Activated CD4-positive, alpha-beta T cell treated with anti-CD3 and anti-CD28 coated beads for 1 hour (primary cell): ENCODE measurements around the gene THPO.

ENCODE experiments used
- DNase-seq: peaks from one replicate; pipeline ENCODE4 v3.0.0-alpha.2; 2020

The THPO gene

GRCh38 chr3:184377882-184378445, at the start of gene THPO:
THPO (minus strand) TSS chr3:184378207; CDS start chr3:184376259, 1,948 bp downstream.
- DNase-seq = no peak

GRCh38 chr3:184426691-184427141, 48.7 kb upstream of the THPO start:
- DNase-seq = no peak

GRCh38 chr3:184423561-184423960, 45.6 kb upstream of the THPO start:
- no peak for DNase-seq

- DNase-seq = no peak
Observed at GRCh38 chr3:184419171-184419570, 41.2 kb upstream of the THPO start.

GRCh38 chr3:184417619-184418327, 39.8 kb upstream of the THPO start:
- peak; percentile 62 for DNase-seq

GRCh38 chr3:184415203-184415490, 37.1 kb upstream of the THPO start:
- DNase-seq = no peak

- DNase-seq = no peak
Observed at GRCh38 chr3:184414418-184415202, 36.6 kb upstream of the THPO start.

GRCh38 chr3:184409946-184410500, 32.0 kb upstream of the THPO start:
- no peak for DNase-seq

- DNase-seq = no peak
Observed at GRCh38 chr3:184409331-184409926, 31.4 kb upstream of the THPO start.

GRCh38 chr3:184405075-184406030, 27.3 kb upstream of the THPO start:
- DNase-seq = no peak

GRCh38 chr3:184399410-184399809, 21.4 kb upstream of the THPO start:
- DNase-seq = no peak

- no peak for DNase-seq
Observed at GRCh38 chr3:184395320-184395660, 17.3 kb upstream of the THPO start.

- DNase-seq = no peak
Observed at GRCh38 chr3:184391266-184391665, 13.3 kb upstream of the THPO start.

- DNase-seq = no peak
Observed at GRCh38 chr3:184389935-184390528, 12.0 kb upstream of the THPO start.

- DNase-seq = no peak
Observed at GRCh38 chr3:184389384-184389783, 11.4 kb upstream of the THPO start.

- DNase-seq = no peak
Observed at GRCh38 chr3:184388936-184389230, 10.9 kb upstream of the THPO start.

- DNase-seq = no peak
Observed at GRCh38 chr3:184388164-184388935, 10.3 kb upstream of the THPO start.

- no peak for DNase-seq
Observed at GRCh38 chr3:184387174-184387714, 9.2 kb upstream of the THPO start.

GRCh38 chr3:184386047-184386806, 8.2 kb upstream of the THPO start:
- DNase-seq = no peak

GRCh38 chr3:184384856-184385422, 6.9 kb upstream of the THPO start:
- DNase-seq = no peak
